Omental fat pad (tissue), 4 donors: ENCODE data around the gene DIPK1C. TPM values are rescaled to one million over a fixed set of nuclear protein-coding genes. Genes with fewer than 3 reads are reported as not detected.

Source experiments
- ATAC-seq: fragments of 150-250 bp; one replicate; pipeline ENCODE4 v1.9.1; 2016; ENCODE audit warnings: mild to moderate bottlenecking, moderate library complexity; ENCODE audit not compliant: low FRiP score
- DNase-seq: peaks from one replicate; pipeline ENCODE4 v3.0.0-alpha.2; 2019; ENCODE audit warnings: low spot score
- CTCF ChIP-seq, 3 donors: fragments of 450-650 bp; IDR thresholded peaks; one replicate each; pipeline ENCODE4 v1.5.1; 2016 to 2017; ENCODE audit warnings: antibody characterized with exemption in 3 of 3, mild to moderate bottlenecking in 3 of 3, moderate library complexity in 2 of 3
- total RNA-seq, 4 donors: library from RNA; depleted of rRNA; stranded (reverse); fragments of >200 nt; gene quantifications; one replicate each; pipeline ENCODE4 v1.1.0, GENCODE V29; 2016

The DIPK1C gene
- total RNA-seq, 4 donors from 2014 or later, result 0.28 TPM; not detected in 3

- no peak for TF ChIP-seq CTCF (IDR thresholded peaks at IDR 0.05)
- no peak for DNase-seq
- ATAC-seq, result no peak
Measured at GRCh38 chr18:74413836-74414235, 43.3 kb downstream of the DIPK1C start.

- TF ChIP-seq CTCF (IDR thresholded peaks at IDR 0.05), result no peak
- DNase-seq, result no peak
- no peak for ATAC-seq
Measured at GRCh38 chr18:74412116-74412880, 44.8 kb downstream of the DIPK1C start.

- DNase-seq, result no peak
- TF ChIP-seq CTCF (IDR thresholded peaks at IDR 0.05), result no peak
- no peak for ATAC-seq
Measured at GRCh38 chr18:74411475-74411874, 45.6 kb downstream of the DIPK1C start.

- no peak for TF ChIP-seq CTCF (IDR thresholded peaks at IDR 0.05)
- ATAC-seq, result no peak
- DNase-seq, result no peak
Measured at GRCh38 chr18:74410441-74410992, 46.6 kb downstream of the DIPK1C start.

GRCh38 chr18:74407888-74408287 lies 49.2 kb downstream of the DIPK1C start:
- no peak for TF ChIP-seq CTCF (IDR thresholded peaks at IDR 0.05)
- ATAC-seq (no peak), DNase-seq (no peak)

- ATAC-seq (no peak), DNase-seq (no peak)
- TF ChIP-seq CTCF (IDR thresholded peaks at IDR 0.05), result no peak
Measured at GRCh38 chr18:74402806-74403433, 54.2 kb downstream of the DIPK1C start.
